Liver (tissue), 9 donors: ENCODE results near the gene ABHD17A. TPM values are rescaled to one million over a fixed set of nuclear protein-coding genes. Genes with fewer than 3 reads are reported as not detected.
"Not testable (repeated sequence)": the region's sequence is repeated elsewhere in the genome, so short reads cannot be mapped to it uniquely, and the experiment has no call there.

Experiments used
- DNase-seq: peaks from one replicate; pipeline ENCODE4 v3.0.0-alpha.2; 2017; ENCODE audit warnings: low spot score
- H3K27ac ChIP-seq, 2 donors: one replicate each; pipeline ENCODE4 v1.7.0; 2013; ENCODE audit warnings: inconsistent platforms in 2 of 2, low read length in 2 of 2, control low read depth in 1 of 2, low read depth in 1 of 2, mild to moderate bottlenecking in 1 of 2
- H3K27me3 ChIP-seq, 4 donors: one replicate each; pipeline versions ENCODE4 v1.6.1 to v1.7.0; 2013; ENCODE audit warnings: low read length in 3 of 4, inconsistent platforms in 1 of 4, mild to moderate bottlenecking in 1 of 4, moderate library complexity in 1 of 4; ENCODE audit not compliant: control insufficient read depth in 4 of 4, insufficient read depth in 4 of 4
- H3K36me3 ChIP-seq, 4 donors: one replicate each; pipeline versions ENCODE4 v1.6.1 to v1.7.0; 2013; ENCODE audit warnings: low read length in 3 of 4, mild to moderate bottlenecking in 3 of 4, low read depth in 1 of 4, moderate library complexity in 1 of 4; ENCODE audit not compliant: control insufficient read depth in 4 of 4, insufficient read depth in 3 of 4
- H3K4me1 ChIP-seq, 4 donors: one replicate each; pipeline versions ENCODE4 v1.6.1 to v1.7.0; 2013; ENCODE audit warnings: low read length in 3 of 4, mild to moderate bottlenecking in 3 of 4, moderate library complexity in 1 of 4; ENCODE audit not compliant: control insufficient read depth in 4 of 4, insufficient read depth in 4 of 4
- H3K4me3 ChIP-seq, 3 donors: one replicate each; pipeline versions ENCODE4 v1.6.1 to v1.7.0; 2013; ENCODE audit warnings: low read length in 3 of 3, control low read depth in 1 of 3, low read depth in 1 of 3, mild to moderate bottlenecking in 1 of 3
- H3K9ac ChIP-seq, 2 donors: one replicate each; pipeline ENCODE4 v1.7.0; 2013; ENCODE audit warnings: low read length in 2 of 2, mild to moderate bottlenecking in 2 of 2, moderate library complexity in 2 of 2, control low read depth in 1 of 2, low read depth in 1 of 2
- H3K9me3 ChIP-seq, 4 donors: one replicate each; pipeline versions ENCODE4 v1.6.1 to v1.7.0; 2013; ENCODE audit warnings: low read length in 3 of 4; ENCODE audit not compliant: control insufficient read depth in 4 of 4
- EGR1 ChIP-seq, 2 donors: IDR thresholded peaks; 2 replicates each; pipeline ENCODE4 v1.6.1; 2016 to 2018; ENCODE audit warnings: antibody characterized with exemption in 2 of 2, low read depth in 2 of 2
- FOXA2 ChIP-seq: IDR thresholded peaks from 2 replicates; pipeline ENCODE4 v1.6.1; 2016; ENCODE audit warnings: antibody characterized with exemption
- GABPA ChIP-seq, 2 donors: IDR thresholded peaks in 1 of 2; conservative IDR thresholded peaks in 1 of 2; 2 replicates each; pipeline ENCODE4 v1.6.1; 2016; ENCODE audit warnings: antibody characterized with exemption in 2 of 2, mild to moderate bottlenecking in 1 of 2, moderate library complexity in 1 of 2
- HNF4A ChIP-seq, 2 donors: conservative IDR thresholded peaks; 2 replicates each; pipeline ENCODE4 v1.6.1; 2016; ENCODE audit warnings: antibody characterized with exemption in 2 of 2, mild to moderate bottlenecking in 2 of 2
- JUND ChIP-seq, 2 donors: IDR thresholded peaks; 2 replicates each; pipeline ENCODE4 v1.6.1; 2016; ENCODE audit warnings: antibody characterized with exemption in 2 of 2
- RAD21 ChIP-seq, 2 donors: IDR thresholded peaks; 2 replicates each; pipeline ENCODE4 v1.6.1; 2016; ENCODE audit warnings: antibody characterized with exemption in 2 of 2, mild to moderate bottlenecking in 2 of 2
- RXRA ChIP-seq, 2 donors: IDR thresholded peaks; 2 replicates each; pipeline ENCODE4 v1.6.1; 2017 to 2018; ENCODE audit warnings: antibody characterized with exemption in 2 of 2, mild to moderate bottlenecking in 1 of 2
- SP1 ChIP-seq: IDR thresholded peaks from 2 replicates; pipeline ENCODE4 v1.6.1; 2018; ENCODE audit warnings: antibody characterized with exemption, mild to moderate bottlenecking
- YY1 ChIP-seq: IDR thresholded peaks from 2 replicates; pipeline ENCODE4 v1.6.1; 2016; ENCODE audit warnings: antibody characterized with exemption, mild to moderate bottlenecking
- WGBS: extraction: QIAGEN DNeasy Blood & Tissue Kit; methylation state at CpG from one replicate; pipeline ENCODE4 v1.1.7; 2013; 5-methylcytosine and 5-hydroxymethylcytosine counted together
- polyA plus RNA-seq, 2 donors: library from polyadenylated mRNA; stranded (reverse) in 1 of 2; unstranded in 1 of 2; fragments of 200-250 nt in 1 of 2; fragments of >200 nt in 1 of 2; fragmentation: Nextera tagmentation in 1 of 2; extraction: Ambion mirVana in 1 of 2; gene quantifications; one replicate each; pipeline versions ENCODE4 v1.2.1 to v1.2.3, GENCODE V29; 2013 to 2015
- total RNA-seq, 2 donors: library from RNA; depleted of rRNA; stranded (reverse); fragments of >200 nt; gene quantifications; one replicate each; pipeline ENCODE4 v1.2.3, GENCODE V29; 2014
- TF ChIP-seq, protein P1 (sequence below): IDR thresholded peaks from 2 replicates; pipeline ENCODE4 v1.6.1; 2016; ENCODE audit warnings: antibody characterized with exemption, mild to moderate bottlenecking
- TF ChIP-seq, protein P2 (sequence below): fragments of 150-350 bp; IDR thresholded peaks from 2 replicates; pipeline ENCODE4 v1.5.1; 2017; ENCODE audit warnings: improper control_type of control experiment, low read depth, low read length; ENCODE audit not compliant: missing input control
- TF ChIP-seq, protein P3 (sequence below): IDR thresholded peaks from 2 replicates; pipeline ENCODE4 v1.6.1; 2016; ENCODE audit warnings: antibody characterized with exemption
- TF ChIP-seq, protein P4 (sequence below): IDR thresholded peaks from 2 replicates; pipeline ENCODE4 v1.6.1; 2016; ENCODE audit warnings: antibody characterized with exemption
- donor health status: healthy.
- donor health status: healthy.
- donor health status: healthy.
- donor health status: healthy.
- donor health status: healthy.

Gene ABHD17A
- total and polyA plus RNA-seq, 4 donors: 8.1 to 30.2 (median 27.0) TPM

DNA sequence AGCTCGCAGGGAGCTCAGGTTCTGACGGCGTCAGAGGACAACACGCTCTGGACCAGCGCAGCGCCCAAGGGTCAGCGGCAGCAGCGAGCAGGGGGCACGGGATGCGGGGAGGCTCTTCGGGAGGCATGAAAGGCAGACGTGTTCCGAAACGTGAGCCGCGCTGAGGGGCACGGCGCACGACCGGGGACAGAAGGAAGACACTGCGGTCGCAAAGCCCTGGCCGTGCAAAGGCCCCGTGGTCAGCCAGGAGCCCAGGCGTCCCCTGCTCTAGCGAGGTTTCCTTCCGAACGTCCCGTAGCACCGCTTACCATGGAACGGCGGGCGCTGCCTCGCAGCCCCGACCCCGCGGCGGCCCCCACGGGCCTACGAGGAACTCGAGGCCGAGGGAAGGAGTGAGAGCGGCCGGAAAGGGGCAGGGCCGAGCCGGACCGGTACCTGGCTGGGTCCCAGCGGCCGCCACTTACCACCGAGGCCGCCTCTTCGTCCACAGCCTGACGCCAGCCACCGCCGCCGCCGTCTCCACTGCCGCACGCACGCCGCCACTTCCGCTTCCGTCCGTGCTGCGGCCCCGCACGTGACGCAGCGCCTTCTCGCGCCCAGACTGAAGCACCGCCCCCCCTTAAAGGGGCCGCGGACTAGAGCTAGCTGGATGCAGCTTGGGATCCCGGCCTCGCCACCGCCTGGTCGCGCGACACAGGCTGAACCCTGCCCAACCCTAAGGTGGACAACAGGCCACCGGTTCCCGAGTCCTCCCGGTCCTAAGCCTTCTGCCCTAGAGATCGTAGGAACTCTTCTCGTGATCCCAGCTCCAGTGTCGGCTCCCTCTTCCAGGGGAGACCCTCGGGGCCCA lies 9.4 kb downstream of the ABHD17A start:
- Histone ChIP-seq H3K9me3 (no peaks in the 10 kb centered on the region), H3K27me3 (no peaks in the 10 kb centered on the region), H3K27ac (peak overlapping the region; percentile 84 to 95), H3K36me3 (peaks cover 0 to 4% (median 2%) of the 10 kb centered on the region in 4 donors), H3K9ac (peak overlapping the region; percentile 43 to 70), H3K4me3 (peak overlapping the region; percentile 78 to 95 (median 88)), H3K4me1 (peaks cover 30 to 55% (median 37%) of the 10 kb centered on the region in 4 donors)
- 1% methylated on average over 87 of the region's 87 CpGs for WGBS
- TF ChIP-seq, protein P1, sequence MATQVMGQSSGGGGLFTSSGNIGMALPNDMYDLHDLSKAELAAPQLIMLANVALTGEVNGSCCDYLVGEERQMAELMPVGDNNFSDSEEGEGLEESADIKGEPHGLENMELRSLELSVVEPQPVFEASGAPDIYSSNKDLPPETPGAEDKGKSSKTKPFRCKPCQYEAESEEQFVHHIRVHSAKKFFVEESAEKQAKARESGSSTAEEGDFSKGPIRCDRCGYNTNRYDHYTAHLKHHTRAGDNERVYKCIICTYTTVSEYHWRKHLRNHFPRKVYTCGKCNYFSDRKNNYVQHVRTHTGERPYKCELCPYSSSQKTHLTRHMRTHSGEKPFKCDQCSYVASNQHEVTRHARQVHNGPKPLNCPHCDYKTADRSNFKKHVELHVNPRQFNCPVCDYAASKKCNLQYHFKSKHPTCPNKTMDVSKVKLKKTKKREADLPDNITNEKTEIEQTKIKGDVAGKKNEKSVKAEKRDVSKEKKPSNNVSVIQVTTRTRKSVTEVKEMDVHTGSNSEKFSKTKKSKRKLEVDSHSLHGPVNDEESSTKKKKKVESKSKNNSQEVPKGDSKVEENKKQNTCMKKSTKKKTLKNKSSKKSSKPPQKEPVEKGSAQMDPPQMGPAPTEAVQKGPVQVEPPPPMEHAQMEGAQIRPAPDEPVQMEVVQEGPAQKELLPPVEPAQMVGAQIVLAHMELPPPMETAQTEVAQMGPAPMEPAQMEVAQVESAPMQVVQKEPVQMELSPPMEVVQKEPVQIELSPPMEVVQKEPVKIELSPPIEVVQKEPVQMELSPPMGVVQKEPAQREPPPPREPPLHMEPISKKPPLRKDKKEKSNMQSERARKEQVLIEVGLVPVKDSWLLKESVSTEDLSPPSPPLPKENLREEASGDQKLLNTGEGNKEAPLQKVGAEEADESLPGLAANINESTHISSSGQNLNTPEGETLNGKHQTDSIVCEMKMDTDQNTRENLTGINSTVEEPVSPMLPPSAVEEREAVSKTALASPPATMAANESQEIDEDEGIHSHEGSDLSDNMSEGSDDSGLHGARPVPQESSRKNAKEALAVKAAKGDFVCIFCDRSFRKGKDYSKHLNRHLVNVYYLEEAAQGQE: peak; percentile 63
- TF ChIP-seq GABPA (IDR thresholded peaks at IDR 0.05 in 1 of 2, conservative IDR thresholded peaks at IDR 0.05 in 1 of 2) (peak; percentile 66 to 93), RAD21 (IDR thresholded peaks at IDR 0.05) (peak in 1 of 2 donors; percentile 45), EGR1 (IDR thresholded peaks at IDR 0.05; ENCODE audit: low read depth in 2 of 2) (peak in 1 of 2 donors; percentile 80), YY1 (peak; percentile 30), SP1 (peak; percentile 47), FOXA2 (no peak), HNF4A (conservative IDR thresholded peaks at IDR 0.05) (peak in 1 of 2 donors; percentile 17), JUND (IDR thresholded peaks at IDR 0.05) (no peak), RXRA (IDR thresholded peaks at IDR 0.05) (peak in 1 of 2 donors; percentile 29)
- TF ChIP-seq, protein P2, sequence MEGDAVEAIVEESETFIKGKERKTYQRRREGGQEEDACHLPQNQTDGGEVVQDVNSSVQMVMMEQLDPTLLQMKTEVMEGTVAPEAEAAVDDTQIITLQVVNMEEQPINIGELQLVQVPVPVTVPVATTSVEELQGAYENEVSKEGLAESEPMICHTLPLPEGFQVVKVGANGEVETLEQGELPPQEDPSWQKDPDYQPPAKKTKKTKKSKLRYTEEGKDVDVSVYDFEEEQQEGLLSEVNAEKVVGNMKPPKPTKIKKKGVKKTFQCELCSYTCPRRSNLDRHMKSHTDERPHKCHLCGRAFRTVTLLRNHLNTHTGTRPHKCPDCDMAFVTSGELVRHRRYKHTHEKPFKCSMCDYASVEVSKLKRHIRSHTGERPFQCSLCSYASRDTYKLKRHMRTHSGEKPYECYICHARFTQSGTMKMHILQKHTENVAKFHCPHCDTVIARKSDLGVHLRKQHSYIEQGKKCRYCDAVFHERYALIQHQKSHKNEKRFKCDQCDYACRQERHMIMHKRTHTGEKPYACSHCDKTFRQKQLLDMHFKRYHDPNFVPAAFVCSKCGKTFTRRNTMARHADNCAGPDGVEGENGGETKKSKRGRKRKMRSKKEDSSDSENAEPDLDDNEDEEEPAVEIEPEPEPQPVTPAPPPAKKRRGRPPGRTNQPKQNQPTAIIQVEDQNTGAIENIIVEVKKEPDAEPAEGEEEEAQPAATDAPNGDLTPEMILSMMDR: no peak
- TF ChIP-seq, protein P3, sequence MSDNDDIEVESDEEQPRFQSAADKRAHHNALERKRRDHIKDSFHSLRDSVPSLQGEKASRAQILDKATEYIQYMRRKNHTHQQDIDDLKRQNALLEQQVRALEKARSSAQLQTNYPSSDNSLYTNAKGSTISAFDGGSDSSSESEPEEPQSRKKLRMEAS: peak; percentile 77
- TF ChIP-seq, protein P4, sequence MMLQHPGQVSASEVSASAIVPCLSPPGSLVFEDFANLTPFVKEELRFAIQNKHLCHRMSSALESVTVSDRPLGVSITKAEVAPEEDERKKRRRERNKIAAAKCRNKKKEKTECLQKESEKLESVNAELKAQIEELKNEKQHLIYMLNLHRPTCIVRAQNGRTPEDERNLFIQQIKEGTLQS: no peak
- peak; percentile 90 for DNase-seq

DNA sequence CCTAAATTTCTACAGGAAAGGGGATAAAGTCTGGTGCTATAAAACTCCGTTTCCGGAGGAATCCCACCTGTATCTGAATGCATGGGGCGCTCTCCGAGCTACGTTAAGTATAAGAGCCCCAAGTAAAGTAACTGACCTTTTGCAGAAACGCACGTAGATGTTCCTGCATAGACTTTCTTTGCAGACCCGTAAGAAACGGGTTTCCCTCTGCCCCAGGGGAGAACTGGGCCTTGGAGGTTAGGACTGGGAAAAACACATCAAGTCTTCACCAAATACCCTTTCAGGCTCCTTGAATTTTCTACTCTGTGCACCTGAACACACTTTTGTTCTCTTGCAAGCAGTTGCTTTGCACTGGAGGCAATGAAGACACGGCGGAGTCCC lies 10.0 kb downstream of the ABHD17A start:
- Histone ChIP-seq H3K4me3 (peak overlapping the region; percentile 78 to 95 (median 88)), H3K4me1 (peaks cover 34 to 56% (median 42%) of the 10 kb centered on the region in 4 donors), H3K9ac (peak overlapping the region; percentile 43 to 70), H3K27ac (peak overlapping the region; percentile 84 to 95)
- not testable (repeated sequence) for H3K36me3 ChIP-seq, H3K27me3 ChIP-seq, DNase-seq, H3K9me3 ChIP-seq
- under 1% methylated on average over 11 of the region's 11 CpGs for WGBS
